GM18868 (cell line): Measurements from ENCODE around the gene SIPA1L3.
"Not testable (repeated sequence)": the region's sequence is repeated elsewhere in the genome, so short reads cannot be mapped to it uniquely, and the experiment has no call there.

ENCODE experiments used
- ATAC-seq: cut with Tn5 transposase; IDR thresholded peaks from one replicate; pipeline ENCODE4 v1.9.1; 2021; ENCODE audit warnings: mild to moderate bottlenecking, moderate library complexity; ENCODE audit not compliant: unreplicated experiment

The SIPA1L3 gene

DNA sequence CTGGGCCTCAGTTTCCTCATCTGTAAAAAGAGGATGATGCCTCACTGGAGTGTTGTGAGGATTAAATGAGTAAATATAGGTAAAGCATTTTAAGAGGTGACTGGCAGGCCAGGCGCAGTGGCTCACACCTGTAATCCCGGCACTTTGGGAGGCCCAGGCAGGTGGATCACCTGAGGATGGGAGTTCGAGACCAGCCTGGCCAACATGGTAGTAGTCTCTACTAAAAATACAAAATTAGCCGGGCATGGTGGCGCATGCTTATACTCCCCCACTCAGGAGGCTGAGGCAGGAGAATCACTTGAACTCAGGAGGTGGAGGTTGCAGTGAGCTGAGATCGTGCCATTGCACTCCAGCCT is 317.8 kb downstream of the SIPA1L3 start:
- not testable (repeated sequence) for ATAC-seq

- ATAC-seq: no peak
These were observed 320.4 kb downstream of the SIPA1L3 start for GRCh38 chr19:38227287-38228004.

- no peak for ATAC-seq
These were observed 321.0 kb downstream of the SIPA1L3 start for GRCh38 chr19:38228005-38228377.

- ATAC-seq: no peak
These were observed 321.8 kb downstream of the SIPA1L3 start for GRCh38 chr19:38228491-38229439.

DNA sequence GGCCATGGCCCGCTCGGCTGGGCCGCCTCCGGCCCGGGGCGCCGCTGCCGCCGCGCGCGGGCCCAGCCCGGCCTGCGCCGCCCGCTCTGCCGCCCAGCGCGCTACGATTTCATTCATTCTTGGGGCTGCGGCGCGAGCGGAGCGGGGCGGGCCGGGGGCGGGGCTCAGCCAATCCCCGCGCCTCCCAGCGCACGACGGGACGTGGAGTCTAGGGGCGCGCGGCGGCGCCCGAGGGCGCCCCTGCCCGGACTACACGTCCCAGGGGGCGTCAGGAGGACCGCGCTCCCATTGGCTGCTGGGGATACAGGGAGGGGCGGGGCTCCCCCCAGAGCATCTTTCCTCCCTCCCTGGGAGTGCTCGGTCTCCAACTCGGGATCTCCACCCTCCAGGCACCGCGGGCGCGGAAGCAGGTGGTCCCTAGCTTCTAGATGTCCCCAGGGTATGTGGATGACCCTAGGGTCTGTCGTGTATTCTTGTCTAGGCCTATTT is 322.6 kb downstream of the SIPA1L3 start:
- ATAC-seq: peak; percentile 56

DNA sequence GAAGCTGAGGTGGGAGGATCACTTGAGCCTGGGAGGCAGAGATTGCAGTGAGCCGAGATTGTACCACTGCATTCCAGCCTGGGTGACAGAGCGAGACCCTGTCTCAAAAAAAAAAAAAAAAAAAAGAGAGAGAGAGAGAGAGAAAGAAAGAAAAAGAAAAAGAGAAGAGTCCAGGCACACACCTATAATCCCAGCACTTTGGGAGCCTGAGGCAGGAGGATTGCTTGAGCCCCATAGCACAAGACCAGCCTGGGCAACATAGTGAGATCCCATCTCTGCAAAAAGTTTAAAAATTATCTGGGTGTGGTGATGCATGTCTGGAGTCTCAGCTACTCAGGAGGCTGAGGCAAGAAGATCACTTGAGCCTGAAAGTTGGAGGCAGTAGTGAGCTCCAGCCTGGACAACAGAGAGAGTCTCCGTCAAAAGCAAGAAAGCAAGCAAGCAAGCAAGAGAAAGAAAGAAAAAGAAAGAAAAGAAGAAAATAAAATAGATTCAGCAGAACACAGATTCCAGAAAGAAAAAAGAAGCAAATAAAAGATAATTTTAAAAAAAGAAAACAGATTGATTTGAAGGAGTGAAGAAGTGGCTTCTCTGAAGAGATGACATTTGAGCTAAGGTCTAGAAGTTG is 323.6 kb downstream of the SIPA1L3 start:
- ATAC-seq: not testable (repeated sequence)

GRCh38 chr19:38231918-38232317 is 324.9 kb downstream of the SIPA1L3 start:
- ATAC-seq: no peak

- ATAC-seq: no peak
These were observed 326.8 kb downstream of the SIPA1L3 start for GRCh38 chr19:38233740-38234251.

DNA sequence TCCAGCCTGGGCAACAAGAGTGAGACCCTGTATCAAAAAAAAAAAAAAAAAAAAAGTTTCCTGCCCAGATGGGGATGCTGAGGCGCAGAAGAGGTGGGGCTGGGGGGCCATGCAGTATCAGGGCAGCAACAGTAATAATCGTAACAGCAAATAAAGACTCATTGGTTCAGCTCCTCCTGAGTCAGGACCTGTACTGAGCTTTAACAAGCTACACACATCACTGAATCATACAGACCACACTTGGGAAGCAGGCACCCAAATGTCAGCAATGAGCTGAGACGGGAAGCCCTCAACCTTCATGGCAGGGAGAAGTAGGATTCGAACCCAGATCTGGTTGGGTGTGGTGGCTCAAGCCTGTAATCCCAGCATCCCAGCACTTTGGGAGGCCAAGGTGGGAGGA is 327.6 kb downstream of the SIPA1L3 start:
- no peak for ATAC-seq

GRCh38 chr19:38239816-38240215 is 332.8 kb downstream of the SIPA1L3 start:
- no peak for ATAC-seq

DNA sequence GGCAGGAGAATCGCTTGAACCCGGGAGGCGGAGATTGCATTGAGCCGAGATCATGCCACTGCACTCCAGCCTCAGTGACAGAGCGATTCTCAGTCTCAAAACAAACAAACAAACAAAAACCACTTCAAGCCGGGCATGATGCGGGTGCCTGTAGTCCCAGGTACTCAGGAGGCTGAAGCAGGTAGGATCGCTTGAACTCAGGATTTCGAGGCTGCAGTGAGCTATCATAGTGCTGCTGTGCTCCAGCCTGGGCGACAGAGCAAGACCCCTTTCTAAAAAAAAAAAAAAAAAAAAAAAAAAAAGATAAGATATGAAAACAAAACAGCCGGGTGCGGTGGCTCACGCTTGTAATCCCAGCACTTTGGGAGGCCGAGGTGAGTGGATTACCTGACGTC is 336.3 kb downstream of the SIPA1L3 start:
- ATAC-seq: no peak

- no peak for ATAC-seq
These were observed 339.0 kb downstream of the SIPA1L3 start for GRCh38 chr19:38245826-38246498.

GRCh38 chr19:38247126-38247525 is 340.1 kb downstream of the SIPA1L3 start:
- no peak for ATAC-seq

DNA sequence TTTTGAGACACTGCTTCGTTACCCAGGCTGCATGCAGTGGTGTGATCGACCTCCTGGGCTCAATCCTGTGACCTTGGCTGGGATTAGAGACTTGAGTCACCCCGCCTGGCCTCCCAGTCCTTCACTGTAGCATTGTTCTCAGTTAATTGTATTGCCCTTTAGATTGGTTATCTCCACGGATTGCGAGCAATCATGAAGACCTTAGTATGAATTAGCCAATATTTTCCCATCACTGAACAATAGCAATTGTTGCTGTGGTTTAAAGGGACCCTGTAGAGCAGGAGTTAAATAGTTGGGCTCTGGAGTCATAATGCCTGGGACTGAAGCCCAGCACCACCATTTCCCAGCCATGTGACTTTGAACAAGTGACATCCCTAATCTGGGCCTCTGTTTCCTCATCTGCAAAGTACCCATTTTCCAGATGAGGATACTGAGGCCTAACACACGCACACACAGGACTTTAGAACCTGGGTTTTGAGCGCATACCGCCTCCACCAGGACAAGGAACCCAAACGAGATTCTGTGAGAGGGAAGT is 340.8 kb downstream of the SIPA1L3 start:
- ATAC-seq: no peak

GRCh38 chr19:38248421-38248820 is 341.4 kb downstream of the SIPA1L3 start:
- ATAC-seq: no peak

GRCh38 chr19:38250428-38250820 is 343.4 kb downstream of the SIPA1L3 start:
- ATAC-seq: no peak

DNA sequence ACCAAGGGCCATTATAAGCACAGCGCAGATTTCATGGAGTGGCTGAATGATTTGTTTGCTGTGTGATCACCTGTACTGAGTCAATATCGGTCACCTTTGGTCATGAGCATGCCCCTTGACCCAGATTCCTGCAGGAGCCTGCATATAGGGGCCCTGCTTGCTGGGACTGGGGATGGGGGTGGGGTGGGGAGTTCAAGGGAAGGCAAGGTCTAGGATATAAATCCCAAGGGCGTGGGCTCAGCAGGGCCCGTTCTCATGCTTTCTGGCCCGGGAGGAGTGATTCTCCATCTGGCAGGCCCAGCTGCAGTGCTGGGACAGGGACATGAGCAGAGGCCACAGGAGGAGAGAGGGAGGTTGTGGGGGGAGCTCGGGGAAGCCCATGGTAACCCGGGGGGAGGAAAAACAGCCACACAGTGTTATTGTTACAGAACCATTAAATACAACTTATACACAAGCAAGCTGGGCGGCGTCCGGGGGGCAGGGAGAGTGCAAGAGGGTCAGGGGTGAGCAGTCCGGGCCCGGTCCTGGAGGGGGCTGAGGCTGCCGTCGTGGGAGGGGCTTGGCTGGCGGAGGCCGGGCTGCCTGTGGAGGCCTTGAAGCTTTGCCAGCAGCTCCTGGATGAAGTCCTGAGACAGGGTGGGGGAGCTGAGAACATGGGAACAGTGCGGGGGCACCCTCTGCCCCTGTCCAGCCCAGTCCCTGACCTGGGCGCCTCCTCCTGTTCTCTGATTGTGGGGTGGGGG is 344.0 kb downstream of the SIPA1L3 start:
- no peak for ATAC-seq

DNA sequence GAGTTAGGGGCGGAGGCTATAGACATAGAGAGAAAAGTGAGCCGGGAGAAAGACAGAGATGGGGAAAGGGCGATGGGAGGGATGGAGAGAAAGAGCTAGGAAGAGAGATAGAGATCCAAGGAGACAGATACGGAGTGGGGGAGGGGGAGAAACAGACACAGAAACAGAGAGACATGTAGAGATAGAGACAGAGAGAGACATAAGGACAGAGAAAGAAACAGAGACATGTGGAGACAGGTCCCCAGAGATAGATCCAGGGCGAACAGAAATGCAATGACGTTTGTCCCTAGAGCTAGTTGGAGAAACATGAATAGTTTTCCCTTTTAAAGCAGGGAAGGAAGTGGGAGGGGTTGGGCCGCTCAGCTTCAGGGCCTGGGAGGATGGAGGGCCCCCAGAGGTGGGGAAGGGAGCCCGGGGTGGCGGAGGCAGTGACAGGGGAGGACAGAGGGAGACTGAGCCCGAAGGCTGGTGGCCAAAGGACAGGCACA is 344.6 kb downstream of the SIPA1L3 start:
- no peak for ATAC-seq

GRCh38 chr19:38252385-38252784 is 345.4 kb downstream of the SIPA1L3 start:
- ATAC-seq: no peak
